Upper lobe of left lung (tissue), 6 donors: ENCODE results near the gene ASTN2. TPM values are rescaled to one million over a fixed set of nuclear protein-coding genes. Genes with fewer than 3 reads are reported as not detected.

Experiments used
- ATAC-seq, 2 donors: fragments of 200-7000 bp; cut with Tn5 transposase; one replicate each; pipeline ENCODE4 v1.9.1; 2022; ENCODE audit warnings: mild to moderate bottlenecking in 2 of 2, moderate library complexity in 2 of 2; ENCODE audit not compliant: low FRiP score in 2 of 2
- DNase-seq, 2 donors: peaks; one replicate each; pipeline ENCODE4 v3.0.0-alpha.2; 2019 to 2020
- H3K27ac ChIP-seq, 4 donors: fragments of 200-600 bp; sonication (generic); one replicate each; pipeline ENCODE4 v1.5.1; 2016 to 2019
- H3K27me3 ChIP-seq, 4 donors: fragments of 200-600 bp; sonication (generic); one replicate each; pipeline ENCODE4 v1.5.1; 2017 to 2019
- H3K36me3 ChIP-seq, 4 donors: fragments of 200-600 bp; sonication (generic); one replicate each; pipeline ENCODE4 v1.5.1; 2016 to 2019
- H3K4me1 ChIP-seq, 4 donors: fragments of 200-600 bp; sonication (generic); one replicate each; pipeline ENCODE4 v1.5.1; 2018 to 2019
- H3K4me3 ChIP-seq, 4 donors: fragments of 200-600 bp; sonication (generic); one replicate each; pipeline ENCODE4 v1.5.1; 2017 to 2019; ENCODE audit warnings: mild to moderate bottlenecking in 2 of 4, moderate library complexity in 1 of 4
- H3K9me3 ChIP-seq, 4 donors: fragments of 200-600 bp; sonication (generic); one replicate each; pipeline ENCODE4 v1.5.1; 2018 to 2019
- EP300 ChIP-seq, 4 donors: sonication (generic); formaldehyde crosslinking; IDR thresholded peaks; one replicate each; pipeline ENCODE4 v1.5.1; 2017; ENCODE audit warnings: antibody characterized with exemption in 4 of 4, control low read depth in 2 of 4
- POLR2A ChIP-seq, 4 donors: fragments of 450-650 bp; IDR thresholded peaks; one replicate each; pipeline ENCODE4 v1.5.1; 2016 to 2017; ENCODE audit warnings: antibody characterized with exemption in 4 of 4, mild to moderate bottlenecking in 2 of 4
- POLR2AphosphoS5 ChIP-seq, 2 donors: sonication (generic); formaldehyde crosslinking; IDR thresholded peaks; one replicate each; pipeline ENCODE4 v1.5.1; 2017; ENCODE audit warnings: antibody characterized with exemption in 2 of 2
- WGBS, 2 donors: methylation state at CpG; one replicate each; pipeline ENCODE4 v1.1.5; 2017 to 2018; 5-methylcytosine and 5-hydroxymethylcytosine counted together
- total RNA-seq, 6 donors: library from RNA; depleted of rRNA in 4 of 6; stranded (reverse); fragments of >200 nt in 4 of 6; gene quantifications; one replicate each; pipeline versions ENCODE4 v1.1.0 to v1.2.1, GENCODE V29; 2016 to 2021
- TF ChIP-seq, protein P1 (sequence below), 6 experiments: fragments of 450-650 bp in 4 of 6; fragments of 200-600 bp in 2 of 6; sonication (generic) in 2 of 6; IDR thresholded peaks; one replicate each; pipeline ENCODE4 v1.5.1; 2016 to 2019; ENCODE audit warnings: antibody characterized with exemption in 6 of 6
- donor health status: DM: no; HTN: no; CAD: no; lungs with moderate emphysema.
- donor health status: DM: no; HTN: yes; CAD: no; lungs with severe emphysema.

ASTN2 gene
- total RNA-seq, 6 donors from 2014 or later, result 2.0 to 7.5 (median 3.4) TPM

- H3K9me3 ChIP-seq, result no peaks in the 10 kb centered on the region
- no peak overlapping the region for H3K27ac ChIP-seq
- no peaks in the 10 kb centered on the region for H3K4me1 ChIP-seq
- 88 to 90% methylated on average over 2 of the region's 2 CpGs for WGBS, 2 donors
- TF ChIP-seq EP300 (IDR thresholded peaks at IDR 0.05) (no peak), POLR2A (IDR thresholded peaks at IDR 0.05) (no peak), POLR2AphosphoS5 (IDR thresholded peaks at IDR 0.05) (no peak)
- no peaks in the 10 kb centered on the region for H3K27me3 ChIP-seq
- no peaks in the 10 kb centered on the region for H3K36me3 ChIP-seq
- ATAC-seq (no peak), DNase-seq (no peak)
- no peak overlapping the region for H3K4me3 ChIP-seq
These were observed 423.8 kb downstream of the ASTN2 start for GRCh38 chr9:116991051-116991450.

DNA sequence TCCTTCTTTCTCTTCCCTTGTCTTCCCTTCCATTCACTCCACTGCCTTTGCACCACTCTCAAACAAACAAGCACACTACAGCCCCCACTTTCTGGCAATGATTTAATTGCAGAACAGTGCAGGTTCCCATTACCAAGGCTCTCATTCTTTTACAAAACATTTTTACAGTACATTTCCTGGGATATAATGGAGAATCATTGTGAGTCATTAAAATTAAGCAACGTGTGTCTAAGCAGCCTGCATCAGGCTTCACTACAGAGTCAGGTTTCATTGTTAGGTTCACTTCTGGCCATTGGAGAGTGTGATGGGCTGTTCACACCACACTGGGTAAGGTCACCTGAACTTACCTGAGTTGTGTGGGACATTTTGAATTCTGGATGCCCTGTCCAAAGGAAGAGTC is 424.3 kb downstream of the ASTN2 start:
- H3K27me3 ChIP-seq, result no peaks in the 10 kb centered on the region
- no peaks in the 10 kb centered on the region for H3K9me3 ChIP-seq
- ATAC-seq (no peak), DNase-seq (no peak)
- H3K4me1 ChIP-seq, result no peaks in the 10 kb centered on the region
- H3K27ac ChIP-seq, result no peak overlapping the region
- H3K36me3 ChIP-seq, result no peaks in the 10 kb centered on the region
- H3K4me3 ChIP-seq, result no peak overlapping the region
- 38 to 57% methylated on average over 1 of the region's 1 CpG for WGBS, 2 donors
- TF ChIP-seq, protein P1, sequence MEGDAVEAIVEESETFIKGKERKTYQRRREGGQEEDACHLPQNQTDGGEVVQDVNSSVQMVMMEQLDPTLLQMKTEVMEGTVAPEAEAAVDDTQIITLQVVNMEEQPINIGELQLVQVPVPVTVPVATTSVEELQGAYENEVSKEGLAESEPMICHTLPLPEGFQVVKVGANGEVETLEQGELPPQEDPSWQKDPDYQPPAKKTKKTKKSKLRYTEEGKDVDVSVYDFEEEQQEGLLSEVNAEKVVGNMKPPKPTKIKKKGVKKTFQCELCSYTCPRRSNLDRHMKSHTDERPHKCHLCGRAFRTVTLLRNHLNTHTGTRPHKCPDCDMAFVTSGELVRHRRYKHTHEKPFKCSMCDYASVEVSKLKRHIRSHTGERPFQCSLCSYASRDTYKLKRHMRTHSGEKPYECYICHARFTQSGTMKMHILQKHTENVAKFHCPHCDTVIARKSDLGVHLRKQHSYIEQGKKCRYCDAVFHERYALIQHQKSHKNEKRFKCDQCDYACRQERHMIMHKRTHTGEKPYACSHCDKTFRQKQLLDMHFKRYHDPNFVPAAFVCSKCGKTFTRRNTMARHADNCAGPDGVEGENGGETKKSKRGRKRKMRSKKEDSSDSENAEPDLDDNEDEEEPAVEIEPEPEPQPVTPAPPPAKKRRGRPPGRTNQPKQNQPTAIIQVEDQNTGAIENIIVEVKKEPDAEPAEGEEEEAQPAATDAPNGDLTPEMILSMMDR (IDR thresholded peaks at IDR 0.05), result no peak

DNA sequence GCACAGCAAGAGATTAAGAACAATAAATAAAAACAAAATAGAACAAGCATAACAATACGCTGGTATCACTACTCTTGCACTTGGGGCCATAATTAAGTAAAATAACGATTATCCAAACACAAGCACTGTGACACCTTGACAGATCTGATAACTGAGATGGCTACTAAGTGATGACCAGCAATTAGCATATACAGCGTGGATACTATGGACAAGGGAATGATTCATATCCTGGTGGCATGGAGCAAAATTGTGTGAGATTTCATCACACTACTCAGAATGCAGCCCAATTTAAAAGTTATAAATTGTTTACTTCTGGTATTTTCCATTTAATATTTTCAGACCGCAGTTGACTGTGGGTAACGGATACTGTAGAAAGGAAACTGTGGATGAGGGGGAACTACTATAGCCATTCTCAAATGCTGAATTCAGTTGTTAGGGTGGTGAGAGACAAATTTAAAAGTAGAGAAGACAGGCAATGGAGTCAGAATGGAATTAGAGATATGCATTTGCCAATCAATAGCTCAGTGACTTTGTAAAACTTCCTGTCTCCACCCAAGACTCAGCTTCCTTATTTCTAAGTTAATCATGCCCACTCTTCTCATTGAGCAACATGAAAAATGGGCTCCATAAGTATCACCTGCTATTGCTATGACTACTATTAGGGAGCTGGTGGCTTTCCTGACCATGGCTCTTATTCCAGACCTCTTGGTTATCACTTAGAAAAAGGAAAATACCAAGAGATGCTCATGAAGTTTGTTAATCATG is 427.0 kb downstream of the ASTN2 start:
- TF ChIP-seq POLR2AphosphoS5 (IDR thresholded peaks at IDR 0.05), result no peak
- TF ChIP-seq, protein P1 (IDR thresholded peaks at IDR 0.05), result no peak
- no peak for TF ChIP-seq POLR2A (IDR thresholded peaks at IDR 0.05)
- no peak for TF ChIP-seq EP300 (IDR thresholded peaks at IDR 0.05)
- no peaks in the 10 kb centered on the region for H3K27me3 ChIP-seq
- ATAC-seq (no peak), DNase-seq (no peak)
- H3K4me1 ChIP-seq, result no peaks in the 10 kb centered on the region
- H3K27ac ChIP-seq, result no peak overlapping the region
- 62 to 63% methylated on average over 5 of the region's 5 CpGs for WGBS, 2 donors
- no peaks in the 10 kb centered on the region for H3K9me3 ChIP-seq
- H3K4me3 ChIP-seq, result no peak overlapping the region
- H3K36me3 ChIP-seq, result no peaks in the 10 kb centered on the region

- ATAC-seq (no peak), DNase-seq (no peak)
- WGBS, 2 donors, result 30 to 34% methylated on average over 7 of the region's 7 CpGs
- no peaks in the 10 kb centered on the region for H3K36me3 ChIP-seq
- H3K9me3 ChIP-seq, result no peaks in the 10 kb centered on the region
- no peak overlapping the region for H3K27ac ChIP-seq
- TF ChIP-seq, protein P1 (IDR thresholded peaks at IDR 0.05), result no peak
- no peak for TF ChIP-seq POLR2AphosphoS5 (IDR thresholded peaks at IDR 0.05)
- no peak for TF ChIP-seq EP300 (IDR thresholded peaks at IDR 0.05)
- no peak for TF ChIP-seq POLR2A (IDR thresholded peaks at IDR 0.05)
- H3K27me3 ChIP-seq, result no peaks in the 10 kb centered on the region
- H3K4me3 ChIP-seq, result no peak overlapping the region
- H3K4me1 ChIP-seq, result no peaks in the 10 kb centered on the region
These were observed 428.8 kb downstream of the ASTN2 start for GRCh38 chr9:116986015-116986414.

GRCh38 chr9:116985596-116985995 is 429.3 kb downstream of the ASTN2 start:
- Histone ChIP-seq H3K4me1 (no peaks in the 10 kb centered on the region), H3K36me3 (no peaks in the 10 kb centered on the region), H3K9me3 (no peaks in the 10 kb centered on the region), H3K27ac (no peak overlapping the region), H3K4me3 (no peak overlapping the region), H3K27me3 (no peaks in the 10 kb centered on the region)
- WGBS, 2 donors, result 76 to 94% methylated on average over 1 to 4 of the region's 4 CpGs
- ATAC-seq, result no peak
- TF ChIP-seq, protein P1 (IDR thresholded peaks at IDR 0.05), result no peak
- TF ChIP-seq POLR2AphosphoS5 (IDR thresholded peaks at IDR 0.05), result no peak
- no peak for TF ChIP-seq POLR2A (IDR thresholded peaks at IDR 0.05)
- no peak for TF ChIP-seq EP300 (IDR thresholded peaks at IDR 0.05)
- no peak for DNase-seq
